Keratinocyte (primary cell): ENCODE results near the gene MEP1B.

Experiments used
- EZH2 ChIP-seq: IDR thresholded peaks from one replicate; pipeline ENCODE4 v1.6.1; 2012; ENCODE audit warnings: inconsistent platforms, mild to moderate bottlenecking, low read length, moderate library complexity
- TF ChIP-seq, protein P1 (sequence below), 3 experiments: IDR thresholded peaks in 1 of 3; conservative IDR thresholded peaks in 1 of 3; optimal IDR thresholded peaks in 1 of 3; 2 replicates in 2 of 3; 3 replicates in 1 of 3; pipeline versions ENCODE3 to v1.5.1; 2011; ENCODE audit warnings: low read length in 3 of 3, mild to moderate bottlenecking in 3 of 3, moderate library complexity in 2 of 3, control low read depth in 1 of 3, inconsistent platforms in 1 of 3; ENCODE audit not compliant: insufficient read depth in 2 of 3; ENCODE audit errors: extremely low read depth in 1 of 3

DNA sequence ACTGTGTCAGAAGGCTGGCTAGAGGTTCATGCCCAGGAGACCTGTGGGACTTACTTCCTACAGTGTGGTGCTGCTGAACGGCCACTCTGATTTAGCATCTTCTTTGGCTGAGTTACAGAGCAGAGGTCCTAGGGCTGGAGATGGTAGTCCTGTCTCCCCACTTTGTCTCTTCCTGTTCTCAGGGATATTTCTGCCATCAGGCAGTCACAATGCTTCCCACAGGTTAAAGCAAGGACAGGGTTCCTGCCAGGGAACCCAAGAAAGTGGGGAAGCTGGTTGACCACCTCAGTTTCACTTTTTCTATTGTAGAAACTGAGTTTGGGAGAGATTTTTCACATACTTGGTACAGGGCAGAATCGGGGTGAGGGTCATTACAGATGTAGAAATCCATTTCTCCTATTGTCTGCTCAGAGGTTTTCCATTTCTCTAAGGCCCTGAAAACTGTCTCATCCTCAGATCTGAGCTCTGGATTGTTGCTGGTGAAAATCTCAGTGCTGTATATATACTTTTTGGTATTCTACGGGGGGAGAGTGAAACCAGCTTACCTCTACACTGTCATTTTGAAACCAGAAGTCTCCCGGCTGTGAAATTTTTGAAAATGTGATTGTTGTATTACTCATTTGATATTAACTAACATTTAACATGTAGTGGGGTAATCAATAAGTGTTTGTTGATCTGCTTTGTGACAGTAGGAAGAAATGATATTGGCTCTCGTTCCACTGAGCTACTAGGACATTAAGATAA is 37.0 kb upstream of the MEP1B start:
- TF ChIP-seq, protein P1, sequence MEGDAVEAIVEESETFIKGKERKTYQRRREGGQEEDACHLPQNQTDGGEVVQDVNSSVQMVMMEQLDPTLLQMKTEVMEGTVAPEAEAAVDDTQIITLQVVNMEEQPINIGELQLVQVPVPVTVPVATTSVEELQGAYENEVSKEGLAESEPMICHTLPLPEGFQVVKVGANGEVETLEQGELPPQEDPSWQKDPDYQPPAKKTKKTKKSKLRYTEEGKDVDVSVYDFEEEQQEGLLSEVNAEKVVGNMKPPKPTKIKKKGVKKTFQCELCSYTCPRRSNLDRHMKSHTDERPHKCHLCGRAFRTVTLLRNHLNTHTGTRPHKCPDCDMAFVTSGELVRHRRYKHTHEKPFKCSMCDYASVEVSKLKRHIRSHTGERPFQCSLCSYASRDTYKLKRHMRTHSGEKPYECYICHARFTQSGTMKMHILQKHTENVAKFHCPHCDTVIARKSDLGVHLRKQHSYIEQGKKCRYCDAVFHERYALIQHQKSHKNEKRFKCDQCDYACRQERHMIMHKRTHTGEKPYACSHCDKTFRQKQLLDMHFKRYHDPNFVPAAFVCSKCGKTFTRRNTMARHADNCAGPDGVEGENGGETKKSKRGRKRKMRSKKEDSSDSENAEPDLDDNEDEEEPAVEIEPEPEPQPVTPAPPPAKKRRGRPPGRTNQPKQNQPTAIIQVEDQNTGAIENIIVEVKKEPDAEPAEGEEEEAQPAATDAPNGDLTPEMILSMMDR (optimal IDR thresholded peaks at IDR 0.05 in 1 of 3, IDR thresholded peaks at IDR 0.05 in 1 of 3, conservative IDR thresholded peaks at IDR 0.05 in 1 of 3; ENCODE audit: extremely low read depth in 1 of 3, insufficient read depth in 2 of 3, low read length in 3 of 3), result no peak
- no peak for TF ChIP-seq EZH2
